ENCODE data around the gene PLCB4. TPM values are rescaled to one million over a fixed set of nuclear protein-coding genes. Genes with fewer than 3 reads are reported as not detected.
"Not testable (repeated sequence)": the region's sequence is repeated elsewhere in the genome, so short reads cannot be mapped to it uniquely, and the experiment has no call there.

The PLCB4 gene
- total and polyA plus RNA-seq, 5 donors = 9.4 to 42.2 (median 27.7) TPM

- DNase-seq (no peak), ATAC-seq (no peak)
- Histone ChIP-seq H3K27ac (ENCODE audit: low read length) (no peak overlapping the region), H3K27me3 (ENCODE audit: control insufficient read depth, insufficient read depth) (no peaks in the 10 kb centered on the region), H3K9me3 (ENCODE audit: control insufficient read depth, low read length) (no peaks in the 10 kb centered on the region), H3K4me3 (ENCODE audit: low read length) (no peak overlapping the region), H3K4me1 (ENCODE audit: control insufficient read depth, insufficient read depth, low read length) (no peaks in the 10 kb centered on the region)
- intact Hi-C loops (cut with DNase I) = loop anchor here (2.0 to 10.0 kb wide), 7 partner anchors 286 to 576 kb away; no protein-coding TSS in a partner anchor
- WGBS = 80% methylated on average over 1 of the region's 1 CpG
Observed at GRCh38 chr20:9360431-9360830, 291.5 kb downstream of the PLCB4 start.

GRCh38 chr20:9363673-9364072, 294.8 kb downstream of the PLCB4 start:
- Histone ChIP-seq H3K4me3 (ENCODE audit: low read length) (no peak overlapping the region), H3K4me1 (ENCODE audit: control insufficient read depth, insufficient read depth, low read length) (no peaks in the 10 kb centered on the region), H3K27ac (ENCODE audit: low read length) (no peak overlapping the region), H3K9me3 (ENCODE audit: control insufficient read depth, low read length) (no peaks in the 10 kb centered on the region), H3K27me3 (ENCODE audit: control insufficient read depth, insufficient read depth) (no peaks in the 10 kb centered on the region)
- ATAC-seq (no peak), DNase-seq (no peak)
- WGBS = 91% methylated on average over 2 of the region's 2 CpGs
- intact Hi-C loops (cut with DNase I) = loop anchor here (5.0 to 10.0 kb wide), 6 partner anchors 289 to 579 kb away; no protein-coding TSS in a partner anchor

- Histone ChIP-seq H3K27ac (ENCODE audit: low read length) (no peak overlapping the region), H3K4me1 (ENCODE audit: control insufficient read depth, insufficient read depth, low read length) (no peaks in the 10 kb centered on the region), H3K4me3 (ENCODE audit: low read length) (no peak overlapping the region), H3K27me3 (ENCODE audit: control insufficient read depth, insufficient read depth) (no peaks in the 10 kb centered on the region), H3K9me3 (ENCODE audit: control insufficient read depth, low read length) (no peaks in the 10 kb centered on the region)
- intact Hi-C loops (cut with DNase I) = loop anchor here in 2 of 4 donors (10.0 kb wide), 3 partner anchors 293 to 583 kb away; no protein-coding TSS in a partner anchor
- DNase-seq = no peak
- no peak for ATAC-seq
Observed at GRCh38 chr20:9367328-9367727, 298.4 kb downstream of the PLCB4 start.

- Histone ChIP-seq H3K4me1 (ENCODE audit: control insufficient read depth, insufficient read depth, low read length) (no peaks in the 10 kb centered on the region), H3K9me3 (ENCODE audit: control insufficient read depth, low read length) (no peaks in the 10 kb centered on the region), H3K27me3 (ENCODE audit: control insufficient read depth, insufficient read depth) (no peaks in the 10 kb centered on the region), H3K4me3 (ENCODE audit: low read length) (no peak overlapping the region), H3K27ac (ENCODE audit: low read length) (no peak overlapping the region)
- DNase-seq (no peak), ATAC-seq (no peak)
- intact Hi-C loops (cut with DNase I) = loop anchor here in 2 of 4 donors (10.0 kb wide), 3 partner anchors 293 to 583 kb away; no protein-coding TSS in a partner anchor
- WGBS = 68% methylated on average over 2 of the region's 2 CpGs
Observed at GRCh38 chr20:9367746-9368145, 298.9 kb downstream of the PLCB4 start.

GRCh38 chr20:9368893-9369292, 300.0 kb downstream of the PLCB4 start:
- ATAC-seq = no peak
- H3K27me3 ChIP-seq (ENCODE audit: control insufficient read depth, insufficient read depth) = no peaks in the 10 kb centered on the region
- no peaks in the 10 kb centered on the region for H3K4me1 ChIP-seq (ENCODE audit: control insufficient read depth, insufficient read depth, low read length)
- intact Hi-C loops (cut with DNase I) = loop anchor here in 2 of 4 donors (10.0 kb wide), 3 partner anchors 294 to 584 kb away; no protein-coding TSS in a partner anchor
- H3K9me3 ChIP-seq (ENCODE audit: control insufficient read depth, low read length) = no peaks in the 10 kb centered on the region
- H3K4me3 ChIP-seq (ENCODE audit: low read length) = no peak overlapping the region
- H3K27ac ChIP-seq (ENCODE audit: low read length) = no peak overlapping the region
- no peak for DNase-seq
- WGBS = 78% methylated on average over 4 of the region's 4 CpGs

- WGBS = 83% methylated on average over 4 of the region's 4 CpGs
- no peaks in the 10 kb centered on the region for H3K9me3 ChIP-seq (ENCODE audit: control insufficient read depth, low read length)
- no peak overlapping the region for H3K4me3 ChIP-seq (ENCODE audit: low read length)
- DNase-seq (no peak), ATAC-seq (no peak)
- H3K27me3 ChIP-seq (ENCODE audit: control insufficient read depth, insufficient read depth) = no peaks in the 10 kb centered on the region
- intact Hi-C loops (cut with DNase I) = loop anchor here in 2 of 4 donors (10.0 kb wide), 3 partner anchors 295 to 585 kb away; no protein-coding TSS in a partner anchor
- no peaks in the 10 kb centered on the region for H3K4me1 ChIP-seq (ENCODE audit: control insufficient read depth, insufficient read depth, low read length)
- H3K27ac ChIP-seq (ENCODE audit: low read length) = no peak overlapping the region
Observed at GRCh38 chr20:9369557-9369956, 300.7 kb downstream of the PLCB4 start.

- DNase-seq (no peak), ATAC-seq (no peak)
- H3K4me1 ChIP-seq (ENCODE audit: control insufficient read depth, insufficient read depth, low read length) = no peaks in the 10 kb centered on the region
- no peak overlapping the region for H3K4me3 ChIP-seq (ENCODE audit: low read length)
- WGBS = 73% methylated on average over 5 of the region's 5 CpGs
- intact Hi-C loops (cut with DNase I) = no loop called here
- no peaks in the 10 kb centered on the region for H3K9me3 ChIP-seq (ENCODE audit: control insufficient read depth, low read length)
- H3K27me3 ChIP-seq (ENCODE audit: control insufficient read depth, insufficient read depth) = no peaks in the 10 kb centered on the region
- H3K27ac ChIP-seq (ENCODE audit: low read length) = no peak overlapping the region
Observed at GRCh38 chr20:9374072-9374471, 305.2 kb downstream of the PLCB4 start.

- no peak for DNase-seq
- Histone ChIP-seq H3K27ac (ENCODE audit: low read length) (no peak overlapping the region), H3K27me3 (ENCODE audit: control insufficient read depth, insufficient read depth) (no peaks in the 10 kb centered on the region), H3K4me1 (ENCODE audit: control insufficient read depth, insufficient read depth, low read length) (no peaks in the 10 kb centered on the region), H3K9me3 (ENCODE audit: control insufficient read depth, low read length) (no peaks in the 10 kb centered on the region), H3K4me3 (ENCODE audit: low read length) (no peak overlapping the region)
- ATAC-seq = no peak
- WGBS = 82% methylated on average over 1 of the region's 1 CpG
- intact Hi-C loops (cut with DNase I) = no loop called here
Observed at GRCh38 chr20:9374480-9374879, 305.6 kb downstream of the PLCB4 start.

GRCh38 chr20:9375221-9375681, 306.4 kb downstream of the PLCB4 start:
- Histone ChIP-seq H3K4me1 (ENCODE audit: control insufficient read depth, insufficient read depth, low read length) (no peaks in the 10 kb centered on the region), H3K27ac (ENCODE audit: low read length) (no peak overlapping the region), H3K4me3 (ENCODE audit: low read length) (no peak overlapping the region), H3K9me3 (ENCODE audit: control insufficient read depth, low read length) (no peaks in the 10 kb centered on the region), H3K27me3 (ENCODE audit: control insufficient read depth, insufficient read depth) (no peaks in the 10 kb centered on the region)
- intact Hi-C loops (cut with DNase I) = no loop called here
- WGBS = 83% methylated on average over 1 of the region's 1 CpG
- DNase-seq = no peak
- no peak for ATAC-seq

- no peak overlapping the region for H3K4me3 ChIP-seq (ENCODE audit: low read length)
- no peak overlapping the region for H3K27ac ChIP-seq (ENCODE audit: low read length)
- WGBS = 55% methylated on average over 2 of the region's 2 CpGs
- DNase-seq (no peak), ATAC-seq (peak in 1 of 2 donors; percentile 33)
- no peaks in the 10 kb centered on the region for H3K27me3 ChIP-seq (ENCODE audit: control insufficient read depth, insufficient read depth)
- intact Hi-C loops (cut with DNase I) = no loop called here
- H3K9me3 ChIP-seq (ENCODE audit: control insufficient read depth, low read length) = no peaks in the 10 kb centered on the region
- H3K4me1 ChIP-seq (ENCODE audit: control insufficient read depth, insufficient read depth, low read length) = peaks cover 2% of the 10 kb centered on the region
Observed at GRCh38 chr20:9377007-9377406, 308.1 kb downstream of the PLCB4 start.

GRCh38 chr20:9385345-9386310, 316.7 kb downstream of the PLCB4 start:
- H3K27me3 ChIP-seq (ENCODE audit: control insufficient read depth, insufficient read depth); H3K9me3 ChIP-seq (ENCODE audit: control insufficient read depth, low read length); H3K4me3 ChIP-seq (ENCODE audit: low read length); H3K27ac ChIP-seq (ENCODE audit: low read length); ATAC-seq; H3K4me1 ChIP-seq (ENCODE audit: control insufficient read depth, insufficient read depth, low read length); intact Hi-C loops (cut with DNase I): not testable (repeated sequence)
- 95% methylated on average over 61 of the region's 61 CpGs for WGBS
- peak in 2 of 3 donors; percentile 45 to 60 for DNase-seq
